NCI-H1436 (cell line): ENCODE data around the gene RAPGEF1.
"Not testable (repeated sequence)": the region's sequence is repeated elsewhere in the genome, so short reads cannot be mapped to it uniquely, and the experiment has no call there.

Experiments
- DNase-seq: peaks from one replicate; lab custom pipeline; 2025; lab: John Stamatoyannopoulos, UW

Gene RAPGEF1

DNA sequence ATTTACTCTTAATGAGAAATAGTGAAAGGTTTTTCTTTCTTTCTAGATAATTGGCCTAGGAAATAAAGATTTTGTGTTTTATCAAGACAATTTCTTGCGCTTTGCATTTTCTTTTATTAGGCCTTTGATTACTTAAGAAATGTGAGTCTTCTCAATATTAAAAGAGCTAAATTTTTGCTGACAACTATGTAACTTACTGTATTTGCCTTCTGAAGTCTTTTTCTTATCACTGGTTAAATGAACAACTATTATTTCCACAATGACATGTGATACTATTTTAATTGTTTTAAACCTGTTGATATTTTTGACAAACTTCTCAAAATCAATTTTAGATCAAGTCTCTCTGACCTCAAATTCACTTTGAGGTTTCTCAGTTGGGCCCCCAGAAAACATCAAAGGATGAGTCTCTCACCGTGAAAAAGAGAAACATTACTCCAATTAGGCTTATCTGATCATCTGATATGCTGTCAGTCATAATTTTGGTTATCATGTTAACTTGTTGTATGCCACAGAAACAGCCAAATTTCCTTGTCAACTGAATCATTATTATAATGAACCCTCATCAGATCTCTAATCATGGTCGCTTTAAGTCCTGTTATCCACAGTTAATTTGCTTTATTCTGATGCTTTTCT, 48.8 kb downstream of the RAPGEF1 start:
- no peak for DNase-seq

DNA sequence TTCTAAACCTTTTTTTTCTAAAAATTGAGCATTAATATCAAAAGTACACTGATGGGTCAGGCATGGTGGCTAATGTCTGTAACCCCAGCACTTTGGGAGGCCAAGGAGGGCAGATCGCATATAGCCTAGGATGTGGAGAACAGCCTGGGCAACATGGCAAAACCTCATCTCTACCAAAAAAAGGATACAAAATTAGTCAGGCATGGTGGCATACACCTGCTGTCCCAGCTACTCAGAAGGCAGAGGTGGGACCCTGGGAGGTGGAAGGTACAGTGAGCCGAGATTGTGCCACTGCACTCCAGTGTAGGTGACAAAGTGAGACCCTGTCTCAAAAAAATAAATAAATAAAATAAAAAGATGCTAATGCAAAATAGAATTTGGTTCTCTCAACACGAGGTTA, 49.4 kb downstream of the RAPGEF1 start:
- DNase-seq = no peak

DNA sequence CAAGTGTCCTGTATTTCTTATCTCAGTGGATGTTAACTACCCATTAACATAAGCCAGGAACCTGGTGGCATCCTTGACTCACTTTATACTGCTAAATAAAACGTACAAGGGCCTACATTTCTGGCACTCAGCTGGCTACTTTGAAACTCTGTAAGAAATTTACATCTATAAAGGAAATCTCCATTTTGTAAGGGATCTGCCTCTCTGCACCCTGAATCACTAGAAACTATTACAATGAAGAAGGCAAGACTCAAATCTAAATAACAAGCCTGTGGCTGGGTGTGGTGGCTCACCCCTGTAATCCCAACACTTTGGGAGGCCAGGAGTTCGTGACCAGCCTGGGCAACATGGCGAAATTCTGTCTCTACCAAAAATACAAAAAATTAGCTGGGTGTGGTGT, 51.5 kb downstream of the RAPGEF1 start:
- DNase-seq = no peak

DNA sequence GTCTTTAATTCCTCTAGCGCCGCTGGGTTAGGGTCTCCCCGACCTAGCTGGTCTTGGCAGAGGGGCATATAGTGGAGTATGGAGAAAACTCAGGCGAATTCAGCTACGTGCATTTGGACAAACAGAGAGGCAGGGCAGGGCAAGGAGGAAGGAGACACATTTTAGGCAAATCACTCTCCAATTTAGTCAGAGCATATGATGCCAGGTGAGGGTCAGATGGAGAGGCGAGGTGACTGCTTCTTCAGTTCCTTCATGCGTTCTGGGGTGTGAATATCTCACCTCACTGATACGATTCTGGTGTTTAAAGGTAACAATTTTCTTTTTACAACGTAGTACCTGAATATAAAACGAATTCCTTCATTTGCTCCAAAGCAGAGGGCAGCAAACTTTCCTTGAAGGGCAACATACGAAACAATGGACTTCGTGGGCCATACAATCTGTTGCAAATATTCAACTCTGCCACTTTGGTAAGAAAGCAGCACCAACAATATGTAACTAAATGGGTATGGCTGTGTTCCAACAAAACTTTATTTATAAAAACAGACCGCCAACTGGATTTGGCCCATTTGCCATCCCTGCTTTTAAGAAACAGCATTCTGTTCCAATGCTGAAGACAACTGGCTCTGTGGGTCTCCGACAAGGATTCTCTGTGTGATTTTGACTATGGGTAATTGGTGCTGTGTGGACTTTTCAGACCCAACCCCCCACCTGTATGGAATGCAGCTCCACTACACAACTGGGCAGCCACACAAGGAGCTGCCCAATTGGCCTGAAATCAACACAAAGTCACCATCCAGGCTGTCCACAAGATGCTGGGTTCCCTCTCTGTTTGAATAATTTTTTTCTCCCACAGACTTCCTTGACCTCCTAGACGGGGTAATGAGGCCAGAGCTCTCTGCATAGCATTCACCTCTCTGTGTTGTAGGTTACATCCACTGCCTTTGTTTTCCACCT, 53.8 kb downstream of the RAPGEF1 start:
- DNase-seq = no peak

DNA sequence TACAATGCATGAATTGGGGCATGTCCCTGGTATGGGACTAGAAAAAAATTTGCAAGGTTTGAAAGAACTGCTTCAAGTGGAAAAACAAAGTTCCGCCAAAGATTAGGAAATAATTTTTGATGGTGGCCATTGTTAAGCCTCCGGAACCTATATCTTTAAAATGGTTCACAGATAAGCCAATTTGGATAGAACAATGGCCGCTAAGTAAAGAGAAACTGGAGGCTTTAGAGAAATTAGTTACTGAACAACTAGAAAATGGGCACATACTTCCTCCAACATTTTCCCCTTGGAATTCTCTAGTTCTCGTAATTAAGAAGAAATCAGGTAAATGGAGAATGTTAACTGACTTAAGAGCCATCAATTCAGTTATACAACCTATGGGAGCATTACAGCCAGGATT, 56.8 kb downstream of the RAPGEF1 start:
- DNase-seq = not testable (repeated sequence)

DNA sequence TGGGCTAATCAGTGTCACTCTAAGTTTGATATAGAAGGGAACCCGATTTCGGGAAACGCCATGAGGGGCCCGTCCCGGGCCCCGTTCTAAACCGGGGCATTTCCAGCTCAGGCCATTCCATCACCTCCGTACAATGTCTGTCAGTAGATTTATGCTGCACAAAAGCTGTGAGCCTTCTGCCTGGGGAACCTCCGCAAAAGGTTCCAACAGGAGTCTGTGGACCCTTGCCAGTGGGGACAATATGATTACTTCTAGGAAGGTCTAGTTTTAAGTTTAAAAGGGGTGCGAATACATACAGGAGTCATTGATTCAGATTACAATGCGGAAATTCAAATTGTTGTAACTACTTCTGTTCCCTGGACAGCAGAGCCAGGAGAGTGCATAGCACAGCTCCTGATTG, 57.6 kb downstream of the RAPGEF1 start:
- DNase-seq = no peak

DNA sequence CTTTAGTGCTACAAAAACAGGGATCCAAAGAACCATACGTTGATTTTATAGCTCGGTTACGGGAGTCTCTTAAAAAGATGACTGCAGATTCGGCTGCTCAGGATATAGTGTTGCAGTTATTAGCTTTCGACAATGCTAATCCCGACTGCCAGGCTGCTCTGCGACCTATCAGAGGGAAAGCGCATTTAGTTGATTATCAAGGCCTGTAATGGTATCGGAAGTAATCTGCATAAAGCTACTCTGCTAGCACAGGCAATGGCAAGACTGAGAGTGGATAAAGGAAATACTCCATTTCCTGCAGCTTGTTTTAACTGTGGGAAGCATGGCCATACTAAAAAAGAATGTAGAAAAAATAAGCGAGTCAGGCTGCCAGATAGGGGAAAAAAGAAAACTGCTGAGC, 58.0 kb downstream of the RAPGEF1 start:
- not testable (repeated sequence) for DNase-seq

DNA sequence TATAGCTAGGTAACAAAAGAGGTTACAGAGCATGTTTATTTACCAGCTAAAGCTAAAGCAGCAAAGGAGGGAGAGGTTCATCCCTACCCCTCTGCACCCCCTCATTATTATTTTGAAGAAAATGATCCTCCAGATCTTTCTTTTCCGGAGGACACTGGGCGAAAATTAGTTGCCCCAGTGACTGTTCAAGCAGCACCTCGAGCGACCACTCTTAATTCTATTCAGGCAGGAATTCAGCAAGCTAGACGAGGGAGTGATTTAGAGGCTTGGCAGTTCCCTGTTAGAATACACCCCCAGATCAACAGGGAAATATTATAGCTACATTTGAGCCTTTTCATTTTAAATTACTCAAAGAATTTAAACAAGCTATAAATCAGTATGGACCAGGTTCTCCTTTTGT, 58.8 kb downstream of the RAPGEF1 start:
- DNase-seq = not testable (repeated sequence)

DNA sequence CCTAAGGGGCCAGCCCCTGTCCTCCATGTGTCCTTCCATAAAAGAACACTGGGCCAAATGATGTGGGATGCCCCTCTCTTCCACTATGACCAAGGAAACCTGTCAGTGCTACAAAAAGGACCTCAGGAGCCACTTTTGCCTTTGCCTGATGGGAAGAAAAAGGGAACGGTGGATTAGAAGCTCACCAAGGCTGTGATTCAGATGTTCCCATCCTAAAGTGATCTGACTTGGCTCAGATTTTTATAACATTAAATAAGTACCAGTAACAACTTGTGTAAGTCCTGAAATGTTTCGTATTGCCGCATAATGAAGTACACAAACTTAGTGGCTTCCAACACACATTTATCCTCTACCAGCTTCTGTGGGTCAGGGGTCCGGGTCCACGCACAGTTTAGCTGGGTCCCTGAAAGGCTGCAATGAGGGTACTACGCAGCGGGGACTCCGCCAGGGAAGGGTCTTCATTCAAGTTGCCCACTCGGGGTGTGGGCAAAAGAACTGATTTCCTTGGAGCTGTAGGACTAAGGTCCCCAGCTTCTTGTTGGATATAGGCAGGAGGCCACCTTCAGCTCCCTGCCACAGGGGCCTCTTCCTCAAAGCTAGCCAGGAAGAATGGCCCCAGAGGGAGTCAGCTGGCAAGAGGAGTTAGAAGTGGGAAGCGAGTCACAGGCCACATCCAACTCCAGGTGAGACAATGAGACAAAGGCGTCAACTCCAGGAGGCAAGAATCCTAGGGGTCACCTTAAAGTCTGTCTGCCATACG, 60.4 kb downstream of the RAPGEF1 start:
- no peak for DNase-seq

DNA sequence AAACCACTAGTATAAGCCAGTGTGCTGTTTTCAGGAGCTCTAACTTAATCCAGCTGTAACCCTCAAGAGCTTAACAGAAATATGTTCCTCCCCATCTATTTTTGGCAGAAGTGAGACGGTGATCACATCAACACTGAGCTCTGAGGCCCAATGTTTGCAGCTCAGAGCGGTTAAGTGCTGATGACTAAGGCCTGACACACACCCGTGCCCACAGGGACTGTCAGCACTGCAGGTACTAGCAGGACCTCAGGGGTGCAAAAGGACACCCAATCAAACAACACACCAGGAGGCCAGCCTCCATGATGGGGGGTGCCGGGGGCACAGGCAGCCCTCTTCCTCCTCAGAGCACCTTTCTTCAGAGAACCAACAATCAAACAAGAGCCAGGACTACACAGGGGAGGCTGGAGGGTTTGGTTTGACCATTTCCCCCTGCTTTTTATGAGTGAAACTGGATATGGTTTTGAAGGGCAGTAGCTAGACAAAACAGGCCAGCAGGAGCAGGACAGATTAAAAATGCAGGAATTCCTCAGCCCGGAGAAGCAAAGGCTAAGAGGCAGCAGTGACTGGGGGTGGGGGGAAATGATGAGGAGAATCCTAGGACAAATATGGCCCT, 61.3 kb downstream of the RAPGEF1 start:
- DNase-seq = no peak

DNA sequence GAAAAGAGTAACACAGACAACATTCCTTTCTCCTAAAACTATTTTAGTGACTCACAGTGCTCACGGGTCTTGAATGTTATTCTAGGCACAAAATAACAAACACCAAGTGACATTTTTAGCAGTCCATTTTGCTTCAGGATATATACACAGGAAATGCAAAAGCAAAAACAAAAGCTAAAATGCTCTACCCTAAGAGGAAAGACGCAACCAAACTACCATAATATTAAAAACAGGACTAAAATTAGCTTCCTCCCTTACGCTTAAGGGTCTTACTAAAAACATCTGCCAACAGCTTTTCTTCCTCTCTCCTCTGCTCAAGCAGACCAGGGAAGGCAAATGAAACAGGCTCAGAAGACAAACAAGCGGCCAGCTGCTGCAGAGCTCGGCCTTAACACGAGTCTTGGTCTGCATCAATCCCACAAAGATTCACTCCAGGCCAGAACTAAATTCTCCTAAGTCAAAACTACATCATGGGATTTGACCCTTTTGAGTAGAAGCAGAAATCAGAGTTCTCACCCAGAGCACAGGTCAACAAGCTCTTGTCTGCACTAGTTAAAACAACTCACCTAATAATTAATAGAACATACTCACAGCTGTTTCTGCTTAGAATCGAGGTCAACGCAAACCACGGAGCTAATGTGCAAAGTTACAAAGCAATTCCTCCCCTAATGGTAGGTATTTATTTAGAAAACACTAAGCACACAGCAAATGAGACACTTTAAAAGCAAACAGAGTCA, 62.3 kb downstream of the RAPGEF1 start:
- no peak for DNase-seq

DNA sequence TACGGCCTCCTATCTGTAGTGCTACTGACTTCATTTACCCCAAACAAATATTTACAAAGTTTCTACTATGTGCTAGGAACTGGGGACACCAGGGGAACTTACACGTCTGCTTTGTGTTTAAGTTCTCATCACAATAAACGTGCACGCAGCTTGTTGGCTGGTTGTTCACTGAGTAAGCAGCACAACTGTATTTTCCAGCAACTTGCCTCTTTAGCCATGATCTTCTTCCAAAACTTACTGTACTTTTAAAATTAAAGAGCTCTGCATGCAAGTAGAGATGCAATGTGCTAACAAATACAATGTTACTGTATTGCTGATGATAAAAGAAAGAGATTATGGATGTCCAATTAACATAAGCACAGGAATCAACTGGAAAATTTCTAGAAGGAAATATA, 62.8 kb downstream of the RAPGEF1 start:
- no peak for DNase-seq

DNA sequence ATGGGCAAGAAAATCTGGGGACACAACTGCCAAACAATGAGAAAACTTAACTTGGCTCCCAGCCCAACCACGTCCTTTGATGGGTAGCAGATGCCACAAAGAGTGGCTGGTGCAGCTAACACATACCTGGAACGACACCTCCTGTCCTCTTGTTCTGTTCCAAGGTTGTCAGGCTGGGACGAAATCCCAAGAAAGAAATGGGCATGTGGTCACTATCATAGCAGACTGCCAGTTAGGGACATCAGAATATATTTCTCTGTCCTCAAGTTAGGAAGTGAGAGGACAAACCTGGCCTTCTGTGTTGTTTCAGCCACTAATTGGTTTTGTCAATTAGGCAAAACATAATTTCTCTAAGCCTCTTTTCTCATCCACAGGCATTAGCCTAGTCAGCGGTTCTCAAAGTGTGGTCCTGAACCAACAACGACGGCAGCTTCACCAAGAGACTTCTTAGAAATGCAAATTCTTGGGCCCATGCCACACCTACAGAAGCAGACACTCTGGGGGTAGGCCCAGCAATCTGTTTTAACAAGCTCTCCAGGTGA, 63.4 kb downstream of the RAPGEF1 start:
- no peak for DNase-seq

DNA sequence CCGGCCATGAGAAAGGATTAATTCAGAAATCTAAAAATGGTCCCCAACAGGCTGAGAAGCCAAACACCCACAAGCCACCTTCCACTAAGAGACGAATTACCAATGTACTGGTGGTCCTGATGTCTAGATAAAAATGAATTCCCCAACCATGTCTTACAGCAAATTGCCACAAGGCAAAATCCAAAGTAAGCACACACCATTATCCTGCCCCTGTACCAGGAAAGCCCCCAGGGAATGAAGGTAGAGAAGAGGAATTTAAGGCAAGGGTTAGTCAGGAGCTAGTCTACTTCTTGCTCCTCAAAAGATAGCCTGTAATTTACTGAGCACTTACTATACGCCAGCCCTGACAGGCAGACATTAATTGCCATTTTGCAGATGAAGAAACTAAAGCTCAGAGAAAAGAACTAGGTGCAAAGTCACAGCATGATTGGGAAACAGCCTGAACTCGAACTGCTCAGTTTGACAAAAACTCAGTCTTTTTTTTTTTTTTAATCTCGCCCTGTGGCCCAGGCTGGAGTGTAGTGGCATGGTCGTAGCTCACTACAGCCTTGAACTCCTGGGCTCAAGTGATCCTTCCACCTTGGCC, 64.3 kb downstream of the RAPGEF1 start:
- DNase-seq = no peak

DNA sequence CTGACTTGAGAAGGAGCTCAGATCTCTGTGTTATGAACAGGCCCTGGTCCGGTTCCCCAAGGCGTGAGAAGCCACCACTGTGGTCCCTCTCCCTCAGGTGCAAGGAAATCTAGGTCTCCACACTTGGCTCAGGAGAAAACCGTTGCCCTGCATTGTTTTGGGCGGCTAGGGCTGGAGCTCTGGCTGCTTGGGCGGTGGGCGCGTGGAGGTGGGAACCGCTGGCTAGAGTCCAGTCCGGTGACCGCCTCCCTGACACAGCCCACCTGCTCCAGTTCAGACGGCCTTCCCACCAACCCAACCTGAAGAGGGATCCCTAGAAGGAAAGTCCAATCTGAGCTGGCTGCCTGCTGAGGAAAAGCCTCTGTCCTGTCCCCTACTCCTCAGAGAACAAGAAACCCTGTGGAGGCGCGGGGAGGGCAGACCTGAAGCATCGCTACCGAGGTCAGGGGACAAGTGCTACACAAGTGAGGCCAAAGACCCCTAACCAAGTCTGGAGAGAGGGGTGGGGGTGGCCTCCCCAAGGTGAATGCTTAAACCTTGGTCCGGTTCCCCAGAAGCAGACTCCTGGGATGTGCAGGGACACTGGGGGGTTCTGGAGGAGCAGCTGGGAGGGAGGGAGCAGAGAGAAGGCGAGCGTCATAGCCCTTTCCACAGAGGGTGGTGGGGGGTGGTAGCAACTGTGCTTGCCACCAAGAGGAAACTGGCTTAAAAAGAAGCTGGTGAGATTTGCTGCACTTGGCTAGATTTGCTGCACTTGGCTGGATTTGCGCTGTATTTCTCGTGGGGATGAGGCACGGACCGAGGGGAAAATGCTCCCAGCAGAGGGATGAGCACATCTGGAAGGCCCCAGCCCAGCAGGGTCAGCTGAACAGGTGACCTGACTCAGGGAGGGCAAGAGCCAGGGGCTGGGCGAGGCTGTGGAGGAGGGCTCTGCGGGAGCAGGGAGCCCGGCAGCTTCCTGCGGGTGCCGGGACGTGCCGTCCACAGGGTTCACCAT, 65.2 kb downstream of the RAPGEF1 start:
- DNase-seq = no peak

DNA sequence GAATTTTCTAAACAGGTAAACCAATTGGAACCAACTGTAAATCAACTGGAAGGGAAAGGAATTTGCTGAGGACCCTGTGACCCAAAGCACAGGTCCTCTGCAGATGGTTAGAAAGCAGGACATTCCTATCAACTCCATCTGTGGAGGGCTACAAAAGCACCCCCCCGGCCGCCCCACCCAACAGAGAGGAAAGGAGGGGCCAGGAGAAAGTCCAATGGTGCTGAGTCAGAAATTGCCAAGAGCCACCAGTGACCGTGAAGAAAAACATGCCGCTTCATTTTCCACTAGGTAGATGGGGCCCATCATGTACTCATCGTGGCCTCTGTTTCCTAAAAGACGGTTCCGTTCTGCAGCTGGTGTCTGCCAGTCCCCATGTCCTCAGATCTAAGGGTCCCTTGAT, 66.3 kb downstream of the RAPGEF1 start:
- DNase-seq = no peak

DNA sequence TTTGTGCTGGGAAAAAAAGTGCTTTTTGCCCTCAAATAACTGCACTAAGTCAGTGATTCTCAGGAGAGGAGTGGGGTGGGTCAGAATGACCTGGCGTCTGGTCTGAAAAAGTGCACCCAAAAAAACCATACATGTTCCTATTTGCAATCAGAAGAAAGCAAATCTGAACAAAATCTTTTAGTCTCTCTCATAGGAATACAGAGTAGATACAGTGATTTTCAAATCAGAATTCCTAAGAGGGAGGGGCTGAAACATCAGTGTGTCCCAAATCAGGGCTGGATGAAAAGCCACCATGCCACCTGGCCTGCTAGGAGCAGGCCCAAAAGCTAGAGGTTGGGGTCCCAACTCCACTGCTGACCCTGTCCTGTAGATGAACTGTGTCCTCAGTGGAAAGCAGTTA, 66.8 kb downstream of the RAPGEF1 start:
- no peak for DNase-seq

DNA sequence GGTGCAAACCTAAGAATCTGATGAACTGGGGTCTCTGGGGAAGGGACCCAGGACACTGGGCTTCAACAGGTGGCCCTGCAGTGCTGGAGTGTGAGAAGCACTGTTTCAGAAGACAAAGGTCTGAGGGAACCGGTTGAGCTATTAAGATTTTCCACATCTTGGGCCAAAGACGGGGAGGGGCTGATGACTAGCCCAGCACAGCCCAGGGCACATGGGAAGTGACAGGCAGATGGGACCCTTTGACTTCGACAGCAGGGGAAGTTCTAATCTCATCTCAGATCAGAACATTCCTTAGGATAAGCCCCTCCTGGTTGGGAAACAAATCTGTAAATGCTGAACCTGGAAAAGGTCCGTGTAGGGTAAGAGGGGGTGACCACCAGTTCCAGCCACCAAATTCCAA, 67.4 kb downstream of the RAPGEF1 start:
- no peak for DNase-seq

DNA sequence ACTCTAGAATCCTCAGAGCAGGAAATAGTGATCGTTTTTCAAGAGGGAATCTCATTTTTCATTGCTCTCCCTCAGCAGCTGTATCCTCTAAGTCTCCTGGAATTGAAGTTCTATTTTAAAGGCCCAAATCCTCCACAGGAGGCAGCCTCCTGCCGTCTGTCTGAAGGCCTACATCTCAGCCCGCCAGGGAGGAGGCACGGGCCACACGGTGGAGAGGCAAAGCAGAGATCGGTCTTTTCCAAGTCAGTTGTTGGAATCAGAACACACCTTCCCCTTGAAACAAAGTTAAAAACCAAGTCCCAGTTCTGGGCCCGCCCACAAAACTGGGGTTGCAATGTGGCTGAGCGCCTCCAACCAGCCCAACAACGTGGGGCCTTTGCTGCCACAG, 68.7 kb downstream of the RAPGEF1 start:
- DNase-seq = no peak
